ENCODE measurements around the gene UBE2D2.

UBE2D2 gene

DNA sequence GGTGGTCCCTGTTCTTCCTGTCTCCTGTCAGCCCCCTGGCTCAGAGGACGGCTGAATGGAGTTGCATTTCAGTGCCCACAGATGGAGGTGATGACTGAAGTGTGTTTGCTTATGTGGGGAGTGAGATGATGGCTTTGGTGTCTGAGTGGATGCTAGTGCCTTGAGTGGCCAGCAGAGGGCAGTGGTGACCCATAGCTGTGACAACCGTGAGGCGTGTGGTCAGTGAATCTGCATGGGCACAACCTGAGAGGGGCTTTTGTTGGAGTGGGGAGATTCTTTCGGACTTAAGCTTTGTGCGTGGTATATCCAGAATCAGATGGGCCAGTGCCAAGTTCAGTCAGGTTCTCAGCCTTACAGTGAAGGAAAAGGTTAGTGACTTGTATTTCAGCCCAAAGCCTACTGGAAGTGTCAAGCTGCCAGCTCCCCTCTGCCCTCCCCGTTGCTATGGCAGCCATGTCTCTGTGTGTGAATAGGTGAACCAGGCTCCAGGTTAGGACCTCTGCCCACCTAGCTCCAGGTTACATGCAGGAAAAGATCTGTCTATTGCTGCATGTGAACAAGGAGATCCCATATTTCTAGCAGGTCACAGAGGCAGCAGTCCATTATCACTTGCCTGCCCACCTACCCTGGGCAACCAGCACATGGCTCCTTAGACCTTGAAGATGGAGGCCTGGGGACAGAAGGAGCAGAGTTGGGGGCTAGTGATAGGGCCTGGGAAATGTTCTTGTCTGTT is 72.3 kb downstream of the UBE2D2 start:
- Histone ChIP-seq H3K36me3 (replicated peaks; ENCODE audit: low read depth, low read length) (peaks cover 7% of the 10 kb centered on the region), H3K27me3 (ENCODE audit: low read depth, low read length) (no peaks in the 10 kb centered on the region), H3K9me3 (ENCODE audit: insufficient read depth, low read length) (no peaks in the 10 kb centered on the region), H4K20me1 (ENCODE audit: insufficient read depth, low read length) (no peaks in the 10 kb centered on the region), H3K79me2 (ENCODE audit: low read length) (peaks cover 3% of the 10 kb centered on the region; the same call in 1 of the 2 replicates), H3K4me3 (ENCODE audit: low read length) (no peak overlapping the region), H3K27ac (ENCODE audit: low read length) (no peak overlapping the region), H3K4me1 (ENCODE audit: low read length) (peaks cover 59% of the 10 kb centered on the region), H3K9ac (ENCODE audit: low read length) (no peak overlapping the region), H2AFZ (ENCODE audit: low read depth, low read length) (no peak overlapping the region), H3K4me2 (ENCODE audit: low read length) (peak overlapping the region; percentile 35)
- TF ChIP-seq, protein P1, sequence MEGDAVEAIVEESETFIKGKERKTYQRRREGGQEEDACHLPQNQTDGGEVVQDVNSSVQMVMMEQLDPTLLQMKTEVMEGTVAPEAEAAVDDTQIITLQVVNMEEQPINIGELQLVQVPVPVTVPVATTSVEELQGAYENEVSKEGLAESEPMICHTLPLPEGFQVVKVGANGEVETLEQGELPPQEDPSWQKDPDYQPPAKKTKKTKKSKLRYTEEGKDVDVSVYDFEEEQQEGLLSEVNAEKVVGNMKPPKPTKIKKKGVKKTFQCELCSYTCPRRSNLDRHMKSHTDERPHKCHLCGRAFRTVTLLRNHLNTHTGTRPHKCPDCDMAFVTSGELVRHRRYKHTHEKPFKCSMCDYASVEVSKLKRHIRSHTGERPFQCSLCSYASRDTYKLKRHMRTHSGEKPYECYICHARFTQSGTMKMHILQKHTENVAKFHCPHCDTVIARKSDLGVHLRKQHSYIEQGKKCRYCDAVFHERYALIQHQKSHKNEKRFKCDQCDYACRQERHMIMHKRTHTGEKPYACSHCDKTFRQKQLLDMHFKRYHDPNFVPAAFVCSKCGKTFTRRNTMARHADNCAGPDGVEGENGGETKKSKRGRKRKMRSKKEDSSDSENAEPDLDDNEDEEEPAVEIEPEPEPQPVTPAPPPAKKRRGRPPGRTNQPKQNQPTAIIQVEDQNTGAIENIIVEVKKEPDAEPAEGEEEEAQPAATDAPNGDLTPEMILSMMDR (IDR thresholded peaks at IDR 0.05; ENCODE audit: low read depth, low read length): peak; percentile 86
- no peak for TF ChIP-seq EZH2phosphoT487 (IDR thresholded peaks at IDR 0.05; ENCODE audit: low read depth)

DNA sequence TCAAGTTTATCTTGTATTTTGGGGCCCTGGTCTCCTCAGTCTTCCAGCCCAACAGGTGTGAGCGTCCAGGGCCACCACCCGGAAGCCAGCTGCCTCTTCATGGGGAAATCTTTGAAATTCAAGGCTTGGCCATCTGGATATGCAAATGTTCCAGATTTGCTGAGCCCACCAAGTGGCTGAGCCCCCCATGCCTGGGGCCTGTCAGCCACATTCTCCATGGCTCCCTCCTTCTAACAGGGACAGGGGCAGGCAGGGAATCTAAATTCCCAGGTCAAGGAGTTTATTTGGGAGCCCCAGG is 72.8 kb downstream of the UBE2D2 start:
- H3K4me1 ChIP-seq (ENCODE audit: low read length): peaks cover 64% of the 10 kb centered on the region
- peaks cover 3% of the 10 kb centered on the region; the same call in 1 of the 2 replicates for H3K79me2 ChIP-seq (ENCODE audit: low read length)
- no peak overlapping the region for H3K9ac ChIP-seq (ENCODE audit: low read length)
- H3K27ac ChIP-seq (ENCODE audit: low read length): no peak overlapping the region
- peaks cover 7% of the 10 kb centered on the region for H3K36me3 ChIP-seq (replicated peaks; ENCODE audit: low read depth, low read length)
- no peak overlapping the region for H2AFZ ChIP-seq (ENCODE audit: low read depth, low read length)
- H4K20me1 ChIP-seq (ENCODE audit: insufficient read depth, low read length): no peaks in the 10 kb centered on the region
- no peaks in the 10 kb centered on the region for H3K9me3 ChIP-seq (ENCODE audit: insufficient read depth, low read length)
- H3K27me3 ChIP-seq (ENCODE audit: low read depth, low read length): no peaks in the 10 kb centered on the region
- no peak for TF ChIP-seq EZH2phosphoT487 (IDR thresholded peaks at IDR 0.05; ENCODE audit: low read depth)
- TF ChIP-seq, protein P1 (IDR thresholded peaks at IDR 0.05; ENCODE audit: low read depth, low read length): no peak
- H3K4me2 ChIP-seq (ENCODE audit: low read length): no peak overlapping the region
- H3K4me3 ChIP-seq (ENCODE audit: low read length): no peak overlapping the region

- H3K27me3 ChIP-seq (ENCODE audit: low read depth, low read length): no peaks in the 10 kb centered on the region
- peaks cover 70% of the 10 kb centered on the region for H3K4me1 ChIP-seq (ENCODE audit: low read length)
- peak overlapping the region; percentile 96; the same call in 1 of the 2 replicates for H3K27ac ChIP-seq (ENCODE audit: low read length)
- H3K36me3 ChIP-seq (replicated peaks; ENCODE audit: low read depth, low read length): peaks cover 4% of the 10 kb centered on the region
- H3K9me3 ChIP-seq (ENCODE audit: insufficient read depth, low read length): no peaks in the 10 kb centered on the region
- H3K4me3 ChIP-seq (ENCODE audit: low read length): no peak overlapping the region
- no peak for TF ChIP-seq EZH2phosphoT487 (IDR thresholded peaks at IDR 0.05; ENCODE audit: low read depth)
- TF ChIP-seq, protein P1 (IDR thresholded peaks at IDR 0.05; ENCODE audit: low read depth, low read length): no peak
- no peak overlapping the region for H3K9ac ChIP-seq (ENCODE audit: low read length)
- no peaks in the 10 kb centered on the region for H4K20me1 ChIP-seq (ENCODE audit: insufficient read depth, low read length)
- no peak overlapping the region for H2AFZ ChIP-seq (ENCODE audit: low read depth, low read length)
- H3K4me2 ChIP-seq (ENCODE audit: low read length): no peak overlapping the region
- peaks cover 3% of the 10 kb centered on the region; the same call in 1 of the 2 replicates for H3K79me2 ChIP-seq (ENCODE audit: low read length)
Measured at GRCh38 chr5:139634541-139634940, 73.4 kb downstream of the UBE2D2 start.

GRCh38 chr5:139635191-139635590 is 74.1 kb downstream of the UBE2D2 start:
- Histone ChIP-seq H3K9me3 (ENCODE audit: insufficient read depth, low read length) (no peaks in the 10 kb centered on the region), H3K79me2 (ENCODE audit: low read length) (peaks cover 3% of the 10 kb centered on the region; the same call in 1 of the 2 replicates), H4K20me1 (ENCODE audit: insufficient read depth, low read length) (no peaks in the 10 kb centered on the region), H3K4me2 (ENCODE audit: low read length) (peak overlapping the region; percentile 91), H3K36me3 (replicated peaks; ENCODE audit: low read depth, low read length) (peaks cover 4% of the 10 kb centered on the region), H3K27ac (ENCODE audit: low read length) (peak overlapping the region; percentile 96), H3K4me3 (ENCODE audit: low read length) (peak overlapping the region; percentile 61; the same call in 1 of the 2 replicates), H2AFZ (ENCODE audit: low read depth, low read length) (no peak overlapping the region), H3K9ac (ENCODE audit: low read length) (peak overlapping the region; percentile 75; the same call in 1 of the 2 replicates), H3K4me1 (ENCODE audit: low read length) (peaks cover 73% of the 10 kb centered on the region), H3K27me3 (ENCODE audit: low read depth, low read length) (no peaks in the 10 kb centered on the region)
- TF ChIP-seq, protein P1 (IDR thresholded peaks at IDR 0.05; ENCODE audit: low read depth, low read length): no peak
- no peak for TF ChIP-seq EZH2phosphoT487 (IDR thresholded peaks at IDR 0.05; ENCODE audit: low read depth)

Data from OCI-LY3 (cell line).